Left lung (tissue), 10 donors: Measurements from ENCODE around the gene FAM217B. TPM values are rescaled to one million over a fixed set of nuclear protein-coding genes. Genes with fewer than 3 reads are reported as not detected.
A peak's percentile ranks its signal among the peaks of the same experiment; 100 is the strongest.

Experiments used
- ATAC-seq: fragments of 200-7000 bp; cut with Tn5 transposase; one replicate; pipeline ENCODE4 v1.9.1; 2020; ENCODE audit warnings: moderate library complexity
- DNase-seq, 4 donors: peaks; one replicate each; pipeline ENCODE4 v3.0.0-alpha.2; 2013 to 2020
- H3K27ac ChIP-seq, 2 donors: fragments of 200-600 bp; sonication (generic) in 1 of 2; one replicate each; pipeline versions ENCODE4 v1.5.0 to v1.8.0; 2020 to 2021
- H3K27me3 ChIP-seq, 2 donors: fragments of 200-600 bp; sonication (generic) in 1 of 2; one replicate each; pipeline versions ENCODE4 v1.5.0 to v1.8.0; 2020 to 2021
- H3K36me3 ChIP-seq, 2 donors: fragments of 200-600 bp; sonication (generic) in 1 of 2; one replicate each; pipeline versions ENCODE4 v1.5.0 to v1.8.0; 2020 to 2021
- H3K4me1 ChIP-seq, 2 donors: fragments of 200-600 bp; one replicate each; pipeline ENCODE4 v1.8.0; 2021
- H3K4me3 ChIP-seq, 2 donors: fragments of 200-600 bp; sonication (generic) in 1 of 2; one replicate each; pipeline versions ENCODE4 v1.5.0 to v1.8.0; 2020 to 2021; ENCODE audit warnings: mild to moderate bottlenecking in 1 of 2
- H3K9me3 ChIP-seq, 2 donors: fragments of 200-600 bp; sonication (generic) in 1 of 2; one replicate each; pipeline versions ENCODE4 v1.5.0 to v1.8.0; 2020 to 2021
- CTCF ChIP-seq, 2 donors: fragments of 200-600 bp; sonication (generic) in 1 of 2; IDR thresholded peaks; one replicate each; pipeline versions ENCODE4 v1.5.0 to v1.8.0; 2021; ENCODE audit warnings: antibody characterized with exemption in 2 of 2
- intact Hi-C, 2 donors: fragments of 100-400 bp; cut with DNase I; formaldehyde crosslinking; loops; one replicate each; pipeline versions ENCODE4 v1.11.2 to v1.14.2; 2022
- polyA plus RNA-seq, 6 donors: library from polyadenylated mRNA; unstranded; fragments of 120-200 nt; gene quantifications; one replicate each; pipeline ENCODE4 v1.2.1, GENCODE V29; 2013; ENCODE audit not compliant: insufficient read length in 6 of 6
- total RNA-seq, 2 donors: library from RNA; stranded (reverse); fragmentation: NEBNext Ultra II Directional; extraction: Animal tissue kit (Norgen Biotek cat#: 25700); gene quantifications; one replicate each; pipeline ENCODE4 v1.2.1, GENCODE V29; 2021
- donor health status: DM: no; HTN: yes; CAD: no.
- donor health status: DM: no; HTN: no; CAD: no.

FAM217B gene
- total and polyA plus RNA-seq, 8 donors, result 15.6 to 23.0 (median 20.0) TPM

GRCh38 chr20:59984541-59984940 is 44.4 kb downstream of the FAM217B start:
- peak; percentile 50 for ATAC-seq
- Histone ChIP-seq H3K36me3 (no peaks in the 10 kb centered on the region), H3K9me3 (no peaks in the 10 kb centered on the region), H3K4me3 (no peak overlapping the region), H3K4me1 (peaks cover 0 to 22% of the 10 kb centered on the region in 2 donors), H3K27me3 (no peaks in the 10 kb centered on the region), H3K27ac (peak overlapping the region in 1 of 2 donors; percentile 85)
- intact Hi-C loops, result no loop called here
- TF ChIP-seq CTCF (IDR thresholded peaks at IDR 0.05), result no peak
- DNase-seq, result no peak

DNA sequence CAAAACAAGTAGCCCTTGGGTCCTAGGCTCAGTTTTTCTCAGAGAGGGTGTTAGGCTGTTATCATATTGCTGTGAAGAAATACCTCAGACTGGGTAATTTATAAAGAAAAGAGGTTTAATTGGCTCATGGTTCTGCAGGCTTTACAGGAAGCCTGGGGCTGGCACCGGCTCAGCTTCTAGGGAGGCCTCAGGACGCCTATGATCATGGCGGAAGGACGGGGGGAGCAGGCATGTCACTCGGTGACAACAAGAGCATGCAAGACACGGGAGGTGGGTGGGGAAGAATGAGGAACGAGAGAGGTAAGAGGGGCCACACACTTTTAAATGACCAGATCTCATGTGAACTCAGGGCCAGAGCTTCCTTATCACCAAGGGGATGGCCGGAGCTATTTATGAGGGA is 45.0 kb downstream of the FAM217B start:
- Histone ChIP-seq H3K36me3 (no peaks in the 10 kb centered on the region), H3K27me3 (no peaks in the 10 kb centered on the region), H3K4me1 (peaks cover 0 to 22% of the 10 kb centered on the region in 2 donors), H3K9me3 (no peaks in the 10 kb centered on the region), H3K27ac (peak overlapping the region in 1 of 2 donors; percentile 85), H3K4me3 (no peak overlapping the region)
- no peak for TF ChIP-seq CTCF (IDR thresholded peaks at IDR 0.05)
- intact Hi-C loops, result no loop called here
- DNase-seq, result peak in 1 of 4 donors; percentile 69
- no peak for ATAC-seq

- Histone ChIP-seq H3K9me3 (no peaks in the 10 kb centered on the region), H3K4me1 (peaks cover 0 to 24% of the 10 kb centered on the region in 2 donors), H3K36me3 (no peaks in the 10 kb centered on the region), H3K4me3 (no peak overlapping the region), H3K27me3 (no peaks in the 10 kb centered on the region), H3K27ac (peak overlapping the region in 1 of 2 donors; percentile 85)
- ATAC-seq, result no peak
- intact Hi-C loops, result no loop called here
- no peak for TF ChIP-seq CTCF (IDR thresholded peaks at IDR 0.05)
- no peak for DNase-seq
Observed at GRCh38 chr20:59985864-59986263, 45.7 kb downstream of the FAM217B start.

- DNase-seq, result no peak
- no peak overlapping the region for H3K27ac ChIP-seq
- no peak for ATAC-seq
- H3K27me3 ChIP-seq, result no peaks in the 10 kb centered on the region
- no peaks in the 10 kb centered on the region for H3K9me3 ChIP-seq
- no peak for TF ChIP-seq CTCF (IDR thresholded peaks at IDR 0.05)
- no peaks in the 10 kb centered on the region for H3K36me3 ChIP-seq
- H3K4me1 ChIP-seq, result peaks cover 0 to 33% of the 10 kb centered on the region in 2 donors
- H3K4me3 ChIP-seq, result no peak overlapping the region
- intact Hi-C loops, result no loop called here
Observed at GRCh38 chr20:59987135-59987534, 46.9 kb downstream of the FAM217B start.

DNA sequence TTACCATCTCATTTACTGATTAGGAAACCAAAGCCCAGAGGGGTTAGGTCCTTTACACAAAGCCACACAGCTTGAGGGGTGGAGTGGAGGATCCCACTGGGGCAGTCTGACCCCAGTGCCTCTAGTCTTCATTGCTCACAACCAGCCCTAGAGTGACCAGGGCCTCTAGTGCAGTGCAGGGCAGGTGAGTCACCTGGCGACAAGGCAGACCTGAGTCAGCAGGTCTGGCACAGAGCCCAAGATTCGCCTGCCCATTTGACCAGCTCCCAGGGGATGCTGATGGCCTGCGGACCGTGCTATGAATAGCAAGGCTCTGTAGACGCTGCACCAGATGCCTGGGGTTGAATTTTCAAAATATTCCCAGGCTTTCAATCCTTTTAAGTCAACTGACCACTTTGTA is 48.0 kb downstream of the FAM217B start:
- Histone ChIP-seq H3K4me1 (peaks cover 0 to 33% of the 10 kb centered on the region in 2 donors), H3K27ac (no peak overlapping the region), H3K9me3 (no peaks in the 10 kb centered on the region), H3K27me3 (no peaks in the 10 kb centered on the region), H3K36me3 (no peaks in the 10 kb centered on the region), H3K4me3 (no peak overlapping the region)
- DNase-seq (peak in 2 of 4 donors; percentile 73 to 87), ATAC-seq (peak; percentile 89)
- intact Hi-C loops, result no loop called here
- TF ChIP-seq CTCF (IDR thresholded peaks at IDR 0.05), result no peak
